LHCN-M2 (cell line): ENCODE results near the gene CTNNA2. TPM values are rescaled to one million over a fixed set of nuclear protein-coding genes. Genes with fewer than 3 reads are reported as not detected.
"Not testable (repeated sequence)": the region's sequence is repeated elsewhere in the genome, so short reads cannot be mapped to it uniquely, and the experiment has no call there.

Source experiments
- DNase-seq: peaks from one replicate; pipeline ENCODE4 v3.0.0-alpha.2; 2012; ENCODE audit warnings: low read depth
- total RNA-seq: library from RNA; depleted of rRNA; stranded (reverse); fragments of >200 nt; gene quantifications from 2 replicates; pipeline ENCODE4 v1.2.3, GENCODE V29; 2014

Gene CTNNA2
- total RNA-seq, 1 experiment from 2014 or later = 0.06 TPM

DNA sequence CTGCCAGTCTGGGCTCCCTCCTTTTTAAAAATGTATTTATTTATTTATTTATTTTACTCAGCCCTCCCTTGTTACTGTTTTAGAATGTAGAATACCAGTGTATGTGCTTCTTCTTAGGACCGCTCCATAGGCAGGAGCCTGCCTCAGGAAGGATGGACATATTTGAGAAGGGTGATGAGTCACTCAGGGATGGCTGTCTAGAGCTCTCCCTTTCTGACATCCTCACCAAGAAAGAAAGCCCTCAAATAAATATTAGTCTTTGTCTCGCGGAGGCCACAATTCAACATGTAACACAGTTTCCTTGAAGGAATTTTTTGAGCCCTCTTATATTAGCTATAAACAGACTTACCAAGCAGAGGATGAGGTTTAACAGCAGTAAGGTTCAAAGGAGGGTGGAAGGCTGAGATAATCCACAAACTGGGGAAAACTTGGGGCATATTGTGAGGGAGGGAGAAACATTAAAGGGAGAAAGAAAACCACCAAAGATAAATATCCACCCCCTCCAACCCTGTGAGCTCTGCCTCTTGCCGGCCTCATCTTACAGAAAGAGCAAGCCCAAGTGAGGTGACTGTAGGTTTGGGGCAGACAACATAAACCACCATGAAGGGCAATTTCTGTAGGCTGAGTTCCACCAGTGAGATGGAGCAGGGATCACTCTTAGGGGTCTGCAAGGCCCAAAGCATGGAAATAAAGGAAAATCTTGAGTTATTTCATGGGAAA is 628.3 kb downstream of the CTNNA2 start:
- no peak for DNase-seq

DNA sequence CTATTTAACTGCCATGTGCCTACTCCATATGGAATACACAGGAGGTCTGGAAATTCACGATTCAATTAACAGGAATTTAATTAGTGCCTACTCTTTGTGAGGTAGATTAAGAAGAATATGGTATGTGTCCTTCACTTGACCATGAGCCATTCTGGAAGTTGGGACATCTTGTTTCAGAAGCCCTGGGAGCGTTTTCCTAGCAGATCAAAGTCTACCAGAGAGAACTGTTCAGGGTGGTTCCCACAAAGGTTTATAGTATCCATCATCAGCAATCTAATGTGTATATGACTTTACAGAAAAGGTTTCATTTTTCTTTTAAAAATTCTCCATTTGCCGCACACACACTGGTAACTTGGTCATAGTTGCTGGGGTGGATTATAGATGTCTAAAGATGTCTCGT is 632.6 kb downstream of the CTNNA2 start:
- no peak for DNase-seq

DNA sequence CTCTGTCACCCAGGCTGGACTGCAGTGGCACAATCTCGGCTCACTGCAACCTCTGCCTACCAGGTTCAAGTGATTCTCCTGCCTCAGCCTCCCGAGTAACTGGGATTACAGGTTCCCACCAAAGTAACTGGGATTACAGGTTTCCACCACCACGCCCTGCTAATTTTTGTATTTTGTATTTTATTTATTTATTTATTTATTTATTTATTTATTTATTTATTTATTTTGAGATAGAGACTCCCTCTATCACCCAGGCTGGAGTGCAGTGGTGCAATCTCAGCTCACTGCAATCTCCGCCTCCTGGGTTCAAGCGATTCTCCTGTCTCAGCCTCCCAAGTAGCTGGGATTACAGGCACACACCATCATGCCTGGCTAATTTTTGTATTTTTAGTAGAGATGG is 633.9 kb downstream of the CTNNA2 start:
- not testable (repeated sequence) for DNase-seq

DNA sequence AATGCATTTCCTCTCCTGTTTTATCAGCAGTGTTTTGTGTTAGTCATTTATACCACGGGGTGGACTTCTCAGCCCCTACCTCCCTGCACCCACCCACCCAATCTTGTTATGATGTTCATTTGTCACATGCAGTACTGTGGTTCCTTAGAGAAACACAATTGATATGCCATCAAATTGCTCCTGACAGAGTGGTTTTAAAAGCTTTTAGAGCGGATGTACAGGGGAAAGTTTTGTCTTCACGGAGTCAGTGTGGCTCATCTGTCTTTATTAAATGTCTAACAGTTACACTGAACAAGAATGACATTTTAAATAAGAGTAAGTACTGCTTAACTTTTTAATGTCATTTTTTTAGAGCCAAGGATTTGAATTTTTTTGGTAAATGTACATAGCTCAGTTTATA is 634.8 kb downstream of the CTNNA2 start:
- DNase-seq = no peak

DNA sequence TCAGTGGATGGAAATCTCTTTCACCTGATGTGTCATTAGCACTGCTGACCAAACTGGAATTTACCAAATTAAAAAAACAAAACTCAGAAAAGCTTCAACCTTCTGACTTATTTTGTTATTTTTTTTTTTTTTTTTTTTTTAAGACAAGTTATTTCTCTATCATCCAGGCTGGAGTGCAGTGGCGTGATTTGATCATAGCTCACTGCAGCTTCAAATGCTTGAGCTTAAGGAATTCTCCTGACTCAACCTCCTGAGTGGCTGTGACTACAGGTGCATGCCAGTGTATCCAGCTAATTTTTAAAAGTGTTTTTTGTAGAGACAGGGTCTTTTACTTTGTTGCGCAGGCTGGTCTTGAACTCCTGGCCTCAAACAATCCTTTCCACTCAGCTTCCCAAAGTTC is 636.1 kb downstream of the CTNNA2 start:
- DNase-seq = no peak

DNA sequence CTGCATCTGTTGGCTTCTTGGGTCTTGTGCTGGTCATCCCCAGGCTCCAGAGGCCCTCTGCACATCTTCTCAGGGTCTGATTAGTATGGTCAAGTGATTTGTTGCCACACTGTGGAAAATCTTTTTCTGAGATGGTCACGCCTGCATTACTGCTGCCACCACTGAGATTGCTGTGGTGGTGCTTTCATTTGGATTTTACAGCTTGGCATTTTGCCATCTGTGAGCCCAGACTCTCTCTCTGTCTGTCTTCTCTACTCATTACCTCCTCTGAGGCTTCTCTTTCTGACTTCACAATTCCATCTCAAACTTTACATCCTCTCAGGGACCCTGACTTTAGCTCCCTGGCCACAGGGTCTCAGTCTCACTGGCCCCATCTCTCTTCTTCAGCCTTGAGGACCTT is 637.1 kb downstream of the CTNNA2 start:
- no peak for DNase-seq

DNA sequence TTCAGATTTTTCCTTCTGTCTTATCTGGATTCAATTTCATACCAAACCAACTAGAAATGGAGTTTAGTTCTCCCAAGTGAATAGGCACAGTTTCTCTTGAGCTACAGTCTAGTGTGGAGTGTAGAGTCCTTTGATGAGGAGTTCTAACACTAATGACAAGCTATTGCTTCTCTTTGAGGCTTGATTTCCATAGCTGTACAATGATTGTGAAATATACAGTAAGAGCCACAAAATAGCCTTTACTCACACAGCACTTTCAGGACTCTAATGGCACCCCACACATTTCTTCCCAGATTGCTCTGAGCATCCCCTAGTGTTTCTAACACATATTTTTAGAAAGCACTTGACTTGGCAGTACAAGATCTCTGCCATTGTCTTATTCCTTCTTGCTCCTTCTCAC is 638.4 kb downstream of the CTNNA2 start:
- DNase-seq = no peak

DNA sequence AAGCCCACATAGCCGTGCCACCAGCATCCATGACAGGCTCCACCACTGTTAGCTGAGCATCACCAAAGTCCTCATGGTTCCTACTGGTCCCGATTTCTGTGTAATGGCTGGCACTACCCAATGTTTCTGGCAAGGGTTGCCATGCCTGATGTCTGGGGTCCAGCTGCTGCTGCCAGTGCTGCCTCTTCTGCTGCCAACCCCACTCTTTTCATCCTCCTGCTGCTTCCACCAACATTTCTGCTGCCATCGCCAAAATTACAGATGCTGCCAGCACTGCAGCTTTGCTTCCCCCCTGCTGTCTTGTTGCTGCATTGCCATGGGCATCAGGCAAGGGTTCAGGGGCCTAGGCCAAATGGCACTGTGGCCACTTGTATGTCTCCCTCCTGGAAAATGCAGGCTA is 638.8 kb downstream of the CTNNA2 start:
- no peak for DNase-seq

DNA sequence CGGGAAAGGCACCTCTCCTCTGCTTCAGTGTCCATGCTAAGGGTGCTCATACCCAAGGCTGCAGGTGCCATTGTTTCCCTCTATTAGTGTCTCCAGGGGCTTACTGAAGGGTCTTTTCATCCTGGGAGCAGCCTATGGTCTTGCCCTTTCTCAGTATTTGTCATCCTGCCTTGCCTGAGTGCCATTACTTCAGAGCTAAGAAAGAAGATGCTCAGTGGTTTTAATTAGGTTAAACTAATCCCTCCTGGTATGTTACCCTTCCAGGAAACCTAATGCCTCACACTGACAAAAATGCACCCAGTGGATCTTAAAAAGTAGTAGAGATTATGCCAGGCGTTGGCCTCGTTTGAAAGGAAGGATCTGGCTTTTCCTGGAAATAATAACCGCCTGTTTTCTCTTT is 640.3 kb downstream of the CTNNA2 start:
- DNase-seq = no peak

DNA sequence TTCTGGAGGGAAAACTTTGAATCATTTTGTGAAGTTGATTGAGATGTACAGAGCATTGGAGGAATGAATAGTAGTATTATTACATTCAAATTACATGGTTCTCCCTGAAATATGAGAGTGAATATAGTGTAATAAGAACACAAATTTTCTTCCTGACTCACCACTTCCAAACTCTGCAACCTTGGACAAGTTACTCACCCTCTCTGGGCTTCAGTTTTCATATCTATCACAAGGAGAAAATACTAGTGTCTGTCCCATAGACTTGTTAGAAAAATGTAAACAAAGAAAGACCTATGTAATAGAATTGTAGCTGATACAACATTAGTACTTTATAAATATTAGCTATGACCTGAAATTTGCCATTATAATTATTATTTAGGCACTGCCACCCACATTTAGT is 640.9 kb downstream of the CTNNA2 start:
- DNase-seq = no peak

DNA sequence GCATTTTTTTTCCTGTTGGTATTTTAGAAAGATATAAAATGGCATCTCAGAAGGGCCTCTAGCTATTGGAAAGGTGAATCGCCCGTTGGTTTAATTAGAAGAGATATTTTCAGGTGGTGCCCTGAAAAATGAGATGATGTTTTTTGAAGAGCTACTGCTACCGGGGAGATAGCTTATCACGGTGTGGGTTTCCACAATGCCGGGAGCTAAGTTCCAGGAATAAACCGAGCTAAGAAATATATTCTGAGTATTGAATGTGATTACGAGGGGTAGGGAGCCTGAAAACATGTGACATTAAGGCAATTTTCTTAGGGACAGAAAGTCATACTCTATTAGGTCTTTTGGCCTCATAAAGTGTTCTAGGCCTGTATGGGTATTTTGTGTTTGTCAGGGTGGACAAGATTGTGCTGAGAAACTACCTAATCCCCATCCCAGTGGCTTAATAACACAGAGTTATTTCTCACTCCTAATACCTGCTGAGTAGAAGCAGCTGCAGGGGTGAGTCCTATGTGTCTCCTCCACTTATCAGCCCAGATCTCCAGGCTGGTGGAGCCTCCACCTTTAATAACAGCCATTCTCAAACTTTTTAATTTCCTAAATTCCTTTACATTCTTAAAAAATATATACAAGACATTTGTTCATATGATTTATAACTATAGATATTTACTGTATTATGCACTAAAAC is 641.5 kb downstream of the CTNNA2 start:
- no peak for DNase-seq

DNA sequence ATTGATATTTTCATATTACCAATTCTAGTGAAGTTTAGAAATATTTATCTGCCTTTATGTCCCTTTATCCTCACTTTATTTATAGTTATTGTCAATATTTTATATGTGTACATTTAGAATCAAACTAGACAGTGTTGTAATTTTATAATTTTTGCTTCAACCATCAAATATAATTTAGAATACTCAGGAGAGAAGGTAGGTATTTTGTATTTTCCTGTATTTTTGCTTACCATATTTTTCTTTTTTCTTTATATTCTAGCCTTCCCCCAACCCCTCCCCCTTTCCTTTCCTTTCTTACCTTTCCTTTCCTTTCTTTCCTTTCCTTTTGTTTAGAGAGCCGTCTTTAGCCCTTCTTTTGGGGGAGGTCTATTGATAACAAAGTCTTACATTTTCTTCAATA is 651.5 kb downstream of the CTNNA2 start:
- no peak for DNase-seq

DNA sequence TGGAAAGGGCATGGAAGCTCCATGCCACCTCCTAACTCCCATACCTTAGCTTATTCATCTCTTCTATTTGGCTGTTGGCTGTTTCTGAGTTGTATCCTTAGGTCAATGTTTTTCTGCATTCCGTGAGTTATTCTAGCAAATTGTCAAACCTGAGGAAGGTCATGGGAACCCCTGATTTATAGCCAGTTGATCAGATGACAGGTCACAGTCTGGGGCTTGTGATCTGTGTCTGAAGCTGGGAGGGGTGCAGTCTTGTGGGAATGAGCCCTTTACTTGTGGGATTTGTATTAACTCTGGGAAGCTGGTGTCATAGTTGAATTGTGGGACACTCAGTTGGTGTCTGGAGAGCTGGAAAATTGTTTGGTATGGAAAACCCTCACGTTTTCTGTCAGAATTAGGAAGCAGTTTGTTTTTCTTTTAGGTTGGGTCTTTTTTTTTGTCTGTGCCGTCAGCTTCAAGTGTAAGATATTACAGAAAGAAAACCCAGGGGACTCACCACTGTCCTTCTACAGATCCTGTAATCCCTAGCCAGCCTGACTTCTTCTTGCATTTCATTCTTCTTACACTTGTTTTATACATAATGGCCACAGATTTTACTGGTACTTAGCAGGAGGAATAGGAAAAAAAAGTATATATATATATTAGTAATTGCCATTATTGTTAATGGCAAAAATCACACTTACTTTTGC is 653.8 kb downstream of the CTNNA2 start:
- no peak for DNase-seq

DNA sequence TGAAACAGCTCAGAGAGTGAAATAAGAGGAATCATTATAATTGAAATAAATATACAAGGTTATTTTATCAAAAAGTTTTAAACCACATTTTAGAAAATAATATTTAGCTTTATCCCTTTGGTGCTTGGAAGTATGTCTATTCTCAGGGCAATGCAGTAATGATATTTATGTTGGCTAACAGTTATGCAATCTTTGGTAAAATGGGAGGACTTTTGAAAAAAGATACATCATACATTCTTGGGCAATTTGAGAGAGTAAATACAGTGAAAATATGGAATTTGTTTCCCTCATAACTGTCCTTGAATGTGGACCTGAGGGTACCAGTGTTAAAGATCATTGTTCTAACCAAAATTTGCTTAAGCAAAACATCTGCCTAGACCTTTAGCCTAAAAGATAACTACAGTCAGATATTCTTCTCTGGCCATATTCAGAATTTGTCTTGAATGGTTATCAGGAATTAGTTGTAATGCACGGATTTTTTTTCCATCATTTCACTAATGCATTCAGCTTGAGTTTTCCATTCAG is 654.5 kb downstream of the CTNNA2 start:
- DNase-seq = no peak

DNA sequence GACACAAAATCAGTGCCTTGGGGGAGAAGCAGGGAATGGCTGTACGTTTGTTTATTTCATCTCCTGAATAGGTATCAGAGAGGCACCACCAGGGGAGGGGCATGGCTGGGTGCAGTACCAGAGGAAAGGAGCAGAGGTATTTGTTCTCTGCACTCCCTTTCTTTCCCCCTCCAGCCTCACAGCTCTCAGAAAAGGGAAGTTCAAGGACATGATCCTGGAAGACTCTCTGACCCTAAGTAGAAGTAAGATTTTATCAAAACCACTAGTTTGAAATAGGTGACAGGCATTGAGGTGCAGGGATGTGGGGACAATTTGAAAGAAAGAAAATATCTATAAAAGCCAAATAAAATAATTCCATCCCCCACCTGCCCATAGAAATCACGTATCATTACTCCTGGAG is 655.2 kb downstream of the CTNNA2 start:
- no peak for DNase-seq

DNA sequence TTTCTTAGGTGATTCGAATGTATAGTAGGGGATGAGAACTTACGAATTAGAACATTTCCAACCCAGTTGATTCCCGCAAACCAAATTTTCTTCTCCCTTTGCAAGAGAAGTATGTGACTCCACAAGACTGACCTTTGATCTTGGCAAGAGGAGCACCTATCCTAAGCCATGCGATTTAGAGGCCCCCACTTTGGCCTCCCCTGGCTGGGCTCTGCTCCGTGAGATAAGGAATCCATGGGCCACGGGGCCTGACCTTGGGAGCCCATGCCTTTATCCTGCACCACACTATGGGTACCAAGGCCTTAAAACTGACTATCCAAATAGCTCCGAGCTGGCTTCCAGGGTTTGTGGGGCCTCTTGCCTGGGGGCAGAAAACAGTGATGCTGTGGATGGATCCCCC is 656.0 kb downstream of the CTNNA2 start:
- no peak for DNase-seq

DNA sequence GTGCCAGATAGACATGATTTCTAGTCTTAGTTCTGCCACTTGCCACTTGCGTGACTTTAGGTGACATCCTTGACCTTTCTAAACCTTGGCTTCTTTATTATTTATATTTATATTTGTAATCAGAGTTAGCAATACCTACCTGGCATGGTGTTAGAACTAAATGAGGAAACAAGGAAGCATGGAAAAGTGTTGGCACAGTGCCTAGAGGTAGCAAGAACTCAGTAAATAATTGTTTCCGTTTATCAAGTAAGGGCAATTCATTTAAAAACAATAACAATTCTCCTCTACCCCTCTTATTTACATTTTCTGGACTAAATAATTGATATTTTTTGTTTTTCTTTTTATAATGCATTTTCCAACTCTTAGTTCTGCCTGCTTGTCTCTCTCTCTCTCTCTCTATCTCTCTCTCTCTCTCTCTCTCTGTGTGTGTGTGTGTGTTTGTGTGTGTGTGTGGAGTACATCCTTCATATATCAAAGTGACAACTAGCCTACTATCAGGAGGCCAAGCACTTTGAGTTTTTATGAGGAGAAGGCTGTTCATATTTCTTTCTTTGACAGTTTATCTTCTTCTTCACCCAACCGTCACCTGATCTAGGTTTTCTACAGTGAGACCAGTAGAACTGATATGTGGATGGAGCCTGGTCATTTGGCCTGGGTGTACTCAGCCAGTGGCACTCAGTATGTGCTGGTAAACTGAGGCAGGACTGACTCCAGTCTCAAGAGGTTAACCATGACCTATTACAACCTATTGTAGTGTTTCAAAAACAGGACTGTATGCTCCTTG is 657.2 kb downstream of the CTNNA2 start:
- no peak for DNase-seq

DNA sequence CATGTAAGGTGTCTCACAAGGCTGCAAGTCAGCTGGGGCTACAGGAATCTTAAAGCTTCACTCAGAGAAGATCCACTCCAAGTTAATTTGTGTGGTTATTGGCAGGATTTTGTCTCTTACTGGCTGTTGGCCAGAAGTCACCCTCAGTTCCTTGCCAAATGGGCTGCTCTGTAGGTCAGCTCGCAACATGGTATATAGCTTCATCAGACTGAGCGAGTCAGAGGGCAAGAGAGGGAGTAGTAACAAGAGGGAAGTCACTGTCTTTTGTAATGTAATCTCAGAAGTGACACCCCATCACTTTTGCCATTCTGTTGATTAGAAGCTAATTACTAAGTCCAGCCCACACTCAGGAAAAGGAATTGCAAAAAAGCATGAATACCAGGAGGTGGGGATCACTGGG is 672.2 kb downstream of the CTNNA2 start:
- DNase-seq = no peak

DNA sequence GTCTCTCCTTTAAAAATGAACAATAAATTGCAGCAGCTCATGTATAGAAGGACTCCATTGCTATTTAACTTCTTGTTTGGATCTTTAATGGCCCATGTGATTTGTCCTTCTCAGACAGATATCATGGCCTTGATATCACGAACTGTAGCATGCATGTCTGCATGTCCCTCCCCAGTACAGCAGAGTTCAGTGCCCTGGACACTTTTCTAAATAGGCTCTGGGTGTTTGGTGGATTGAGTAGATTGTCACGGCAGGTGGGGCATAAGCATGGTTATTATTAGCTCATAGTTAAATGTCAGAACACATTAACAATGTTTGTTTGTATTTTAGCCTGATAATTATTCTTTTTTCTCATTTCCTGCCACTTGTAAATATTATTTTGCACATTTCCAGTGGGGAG is 673.4 kb downstream of the CTNNA2 start:
- no peak for DNase-seq

DNA sequence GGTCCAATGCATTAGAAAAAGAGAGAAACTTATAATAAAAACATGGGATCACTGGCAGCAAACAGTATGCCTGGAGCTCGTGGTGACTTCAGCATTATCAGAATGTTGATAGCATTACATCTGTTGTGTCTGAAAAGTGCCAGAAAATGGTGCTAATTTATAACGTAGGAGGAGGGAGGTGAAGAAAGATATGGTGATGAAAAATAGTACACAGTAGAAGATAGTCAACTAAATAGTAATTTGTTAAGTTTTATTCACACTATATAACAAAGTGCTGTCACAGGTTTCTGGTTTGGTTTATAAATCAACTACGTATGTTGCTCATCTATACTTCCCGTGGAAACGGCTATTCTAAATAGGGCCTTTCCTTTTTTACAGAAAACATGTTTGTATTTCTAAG is 674.3 kb downstream of the CTNNA2 start:
- DNase-seq = no peak

DNA sequence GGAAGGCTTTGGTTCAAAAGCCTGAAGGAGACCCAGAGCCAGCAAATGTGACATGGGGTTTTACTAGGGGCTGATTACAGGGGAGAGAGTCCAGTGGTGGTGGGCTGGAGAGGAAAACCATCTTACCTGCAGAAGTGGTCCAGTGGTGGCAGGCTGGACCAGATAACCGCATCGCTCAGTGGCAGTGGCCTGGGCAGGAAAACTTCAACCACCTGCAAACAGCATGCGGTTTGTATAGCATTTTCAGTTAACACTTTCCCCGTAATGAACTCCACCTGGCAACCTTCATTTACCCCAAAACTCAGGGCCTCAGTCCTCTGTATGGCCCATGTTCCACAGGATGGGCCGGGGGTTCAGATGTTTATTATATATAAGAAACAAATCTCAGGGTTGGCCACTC is 677.3 kb downstream of the CTNNA2 start:
- no peak for DNase-seq

DNA sequence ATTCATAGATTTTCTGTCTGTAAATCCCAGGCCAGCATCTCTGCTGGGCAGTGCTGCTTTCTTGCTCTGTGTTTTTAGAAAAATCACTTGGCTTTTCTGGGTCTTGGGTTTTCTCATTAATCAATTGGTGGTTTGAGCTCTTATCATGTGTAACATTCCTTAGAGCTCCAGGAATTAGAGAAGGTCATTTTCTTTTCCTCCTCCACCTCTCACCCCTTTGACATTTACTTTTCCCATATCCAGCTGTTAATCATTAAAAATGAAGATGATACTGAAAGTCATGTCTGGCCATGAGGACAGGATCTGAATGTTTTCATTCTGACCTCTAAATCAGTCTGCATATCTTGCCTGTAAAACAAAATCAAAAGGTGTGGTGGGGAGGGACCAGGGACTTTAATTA is 680.7 kb downstream of the CTNNA2 start:
- no peak for DNase-seq
